Activated effector memory CD4-positive, alpha-beta T cell treated with Interleukin-2 at 50 U/mL for 16 hours (primary cell): ENCODE measurements around the gene PLEKHA5.
A peak's percentile ranks its signal among the peaks of the same experiment; 100 is the strongest.
"Not testable (repeated sequence)": the region's sequence is repeated elsewhere in the genome, so short reads cannot be mapped to it uniquely, and the experiment has no call there.

Experiments
- DNase-seq: peaks from one replicate; pipeline ENCODE4 v3.0.0-alpha.2; 2020

Gene PLEKHA5

GRCh38 chr12:19129486-19130223, at the start of gene PLEKHA5:
Gene PLEKHA5, plus strand, starts transcription at chr12:19129733. Its CDS starts 67 bp downstream, at chr12:19129800.
- DNase-seq = peak; percentile 24

DNA sequence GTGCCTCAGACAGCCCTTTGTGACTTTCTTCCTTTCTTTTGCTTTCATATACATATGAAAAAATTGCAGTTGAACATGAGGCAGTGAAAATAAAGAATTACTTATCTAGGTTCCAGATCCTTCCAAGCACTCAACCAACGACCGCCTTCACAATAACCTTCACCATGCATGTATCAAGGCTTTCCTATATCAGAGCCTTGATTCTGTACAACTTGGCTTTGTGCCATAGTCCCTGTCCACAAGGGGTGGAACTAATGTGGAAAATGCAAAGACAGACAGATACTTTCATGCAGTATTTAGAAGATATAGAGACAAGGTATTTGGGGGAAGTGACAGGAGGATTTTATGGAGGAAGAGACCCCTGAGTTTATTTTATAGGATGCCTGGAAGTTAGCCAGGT, 48.6 kb upstream of the PLEKHA5 start:
- no peak for DNase-seq

DNA sequence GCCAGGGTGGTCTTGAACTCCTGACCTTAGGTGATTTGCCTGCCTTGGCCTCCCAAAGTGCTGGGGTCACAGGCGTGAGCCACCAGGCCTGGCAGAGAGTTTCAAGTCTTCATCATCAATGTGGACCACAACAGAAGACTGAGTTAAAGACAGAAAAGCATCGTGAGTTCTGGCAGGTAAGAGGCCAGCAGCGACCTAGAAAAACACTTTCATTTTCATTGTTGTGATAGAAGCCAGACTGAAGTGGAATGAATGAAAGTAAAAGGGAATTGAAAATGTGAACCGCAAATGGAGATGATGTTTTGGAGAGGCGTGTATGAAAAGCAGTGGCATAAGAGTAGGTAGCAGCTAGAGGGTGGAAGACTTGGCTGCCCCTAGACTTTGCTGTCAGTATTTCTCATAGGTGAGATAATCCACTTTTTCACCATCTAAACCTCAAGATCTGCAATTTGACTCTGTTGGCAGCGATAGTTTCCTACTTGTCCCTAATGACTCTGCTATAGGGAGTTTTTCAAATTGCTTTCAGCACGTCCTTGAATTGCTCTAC, 47.1 kb upstream of the PLEKHA5 start:
- DNase-seq = no peak

DNA sequence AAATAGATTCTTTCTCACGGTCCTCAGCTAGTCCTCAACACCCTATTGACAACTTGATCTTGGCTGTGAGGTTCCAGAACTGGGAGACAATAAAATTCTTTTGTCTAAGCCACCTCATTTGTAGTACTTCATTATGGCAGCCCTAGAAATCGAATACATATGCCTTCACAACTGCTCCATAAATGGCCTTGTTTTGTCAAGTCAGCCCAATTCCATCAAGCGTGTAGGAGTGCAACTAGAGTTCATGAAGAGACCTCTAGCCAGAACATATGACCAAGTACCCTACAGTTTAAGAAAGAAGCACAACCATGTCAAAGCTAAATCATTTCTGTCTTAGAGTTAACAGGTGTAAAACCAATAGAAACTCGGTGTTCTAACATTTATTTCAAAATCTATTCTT, 45.0 kb upstream of the PLEKHA5 start:
- no peak for DNase-seq

DNA sequence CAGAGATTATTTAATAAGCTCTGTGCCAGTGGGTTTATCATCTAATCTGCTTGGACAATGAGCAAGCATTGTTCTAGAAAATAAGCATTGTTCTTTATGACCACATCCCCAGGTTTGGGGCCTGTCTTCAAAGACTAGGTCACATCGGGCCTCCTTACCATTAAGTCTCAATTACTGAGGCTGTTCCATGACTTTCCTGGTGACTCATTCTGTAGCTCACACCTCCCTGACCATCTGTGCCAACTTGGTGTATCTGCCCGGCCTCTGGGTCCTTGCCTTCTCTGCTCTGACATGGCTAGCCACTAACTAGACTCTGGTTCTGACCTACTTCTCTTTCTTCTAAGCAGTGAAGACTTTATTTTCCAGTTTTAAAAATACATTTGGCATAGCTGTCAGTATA, 44.4 kb upstream of the PLEKHA5 start:
- DNase-seq = no peak

- DNase-seq = no peak
Measured at GRCh38 chr12:19088606-19089005, 40.9 kb upstream of the PLEKHA5 start.

DNA sequence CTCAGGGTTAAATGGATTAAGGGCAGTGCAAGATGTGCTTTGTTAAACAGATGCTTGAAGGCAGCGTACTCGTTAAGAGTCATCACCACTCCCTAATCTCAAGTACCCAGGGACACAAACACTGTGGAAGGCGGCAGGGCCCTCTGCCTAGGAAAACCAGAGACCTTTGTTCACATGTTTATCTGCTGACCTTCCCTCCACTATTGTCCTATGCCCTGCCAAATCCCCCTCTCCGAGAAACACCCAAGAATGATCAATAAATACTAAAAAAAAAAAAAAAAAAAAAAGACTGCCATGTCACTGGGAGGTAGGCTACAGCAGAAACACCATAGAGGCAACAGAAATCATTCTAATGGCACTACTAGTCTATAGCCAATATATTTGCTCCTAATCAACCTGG, 37.1 kb upstream of the PLEKHA5 start:
- not testable (repeated sequence) for DNase-seq

- no peak for DNase-seq
Measured at GRCh38 chr12:19093218-19093617, 36.3 kb upstream of the PLEKHA5 start.

DNA sequence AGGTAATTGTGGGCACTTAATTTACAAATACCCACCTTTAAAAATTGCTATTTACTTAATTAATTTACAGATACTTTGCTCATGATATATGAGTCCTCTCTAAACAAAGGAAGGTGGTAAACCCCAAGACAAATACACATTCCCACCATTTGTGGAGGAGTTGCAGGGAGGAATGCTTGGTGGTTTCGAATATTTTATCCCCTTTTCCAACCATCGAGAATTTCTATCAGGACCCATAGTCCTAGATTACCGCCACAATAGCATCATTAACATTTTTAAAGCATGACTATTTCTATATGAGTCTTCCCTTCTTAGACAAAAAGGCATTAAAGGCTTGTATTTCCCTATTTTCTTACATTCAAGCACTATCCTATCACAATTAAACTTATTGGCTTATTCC, 34.2 kb upstream of the PLEKHA5 start:
- no peak for DNase-seq

DNA sequence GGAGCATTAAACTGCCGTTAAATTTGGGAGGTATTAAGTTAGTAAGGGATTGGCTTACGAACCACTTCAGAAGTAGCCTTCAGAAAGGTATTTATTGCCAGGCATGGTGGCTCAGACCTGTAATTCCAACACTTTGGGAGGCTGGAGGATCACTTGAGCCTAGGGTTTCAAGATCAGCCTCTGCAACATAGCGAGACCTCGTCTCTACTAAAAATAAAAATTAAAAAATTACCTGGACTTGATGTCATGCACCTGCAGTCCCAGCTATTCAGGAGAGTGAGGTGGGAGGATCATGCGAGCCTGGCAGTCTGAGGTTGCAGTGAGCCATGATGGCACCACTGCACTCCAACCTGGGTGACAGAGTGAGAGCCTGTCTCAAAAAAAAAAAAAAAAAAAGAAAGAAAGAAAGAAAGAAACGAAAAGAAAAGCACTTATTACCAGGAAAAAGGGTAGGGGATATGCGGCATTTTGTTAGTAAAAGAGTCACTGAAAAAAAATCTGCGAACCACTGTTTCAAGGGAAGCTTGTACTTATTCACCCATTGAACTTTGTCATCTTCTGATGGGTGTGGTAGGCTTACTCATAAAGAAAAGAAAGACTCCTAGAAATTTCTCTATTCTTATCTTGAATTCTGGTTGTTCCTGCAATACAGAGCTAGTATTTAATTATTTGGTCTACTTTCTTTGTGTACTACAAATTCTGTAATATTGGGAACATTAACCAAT, 33.6 kb upstream of the PLEKHA5 start:
- no peak for DNase-seq

- no peak for DNase-seq
Measured at GRCh38 chr12:19105463-19105862, 24.1 kb upstream of the PLEKHA5 start.

DNA sequence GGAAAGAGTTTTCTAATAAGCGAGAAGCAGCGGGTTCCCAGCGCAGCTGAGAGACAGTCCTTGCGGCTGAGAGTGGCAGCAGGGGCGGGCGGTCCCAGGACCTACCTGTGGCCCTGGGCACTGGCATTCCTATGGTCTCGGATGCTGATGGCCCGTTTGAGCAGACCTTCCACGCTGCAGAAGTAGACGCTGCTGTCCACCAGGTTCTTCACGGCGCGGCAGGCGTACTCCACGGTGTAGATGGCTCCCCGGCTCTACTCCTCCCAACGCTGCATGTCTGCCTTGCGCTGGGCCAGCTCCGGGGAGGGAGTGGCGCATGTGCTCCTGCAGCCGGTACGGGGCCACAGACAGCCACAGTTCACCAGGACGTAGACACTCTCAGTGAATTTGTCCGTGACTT, 21.8 kb upstream of the PLEKHA5 start:
- no peak for DNase-seq

DNA sequence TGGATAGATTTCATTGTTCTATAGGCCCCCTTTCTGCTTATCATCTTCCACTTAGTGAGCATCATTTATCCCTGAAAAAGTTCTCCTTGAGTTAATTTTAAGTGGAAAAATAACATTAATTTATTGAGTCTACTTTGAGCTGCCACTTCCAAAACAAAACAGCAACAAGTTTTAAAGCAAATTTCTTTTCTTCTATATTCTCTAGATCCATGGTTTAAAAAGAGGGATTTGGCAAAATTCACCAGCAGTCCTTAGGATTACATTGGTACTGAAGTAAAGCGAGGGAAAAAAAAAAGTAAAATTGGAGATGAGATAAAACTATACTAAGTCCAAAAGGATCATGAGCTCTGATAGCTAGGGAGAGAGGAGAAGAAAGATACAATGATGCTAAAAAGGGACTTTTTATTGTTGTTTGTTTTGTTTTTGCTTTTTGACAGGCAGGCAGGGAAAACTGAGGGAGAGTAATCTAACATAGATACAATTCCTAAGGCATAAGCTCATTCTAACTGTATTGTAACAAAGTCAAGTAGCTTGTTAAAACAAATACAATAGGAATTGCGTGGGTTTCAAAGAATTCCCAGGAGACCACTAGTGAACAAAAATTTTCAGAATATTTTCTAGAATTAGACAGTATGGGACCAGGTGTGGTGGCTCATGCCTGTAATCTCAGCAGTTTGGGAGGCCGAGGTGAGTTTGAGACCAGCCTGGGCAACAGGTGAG, 19.2 kb upstream of the PLEKHA5 start:
- DNase-seq = no peak

- no peak for DNase-seq
Measured at GRCh38 chr12:19113464-19113863, 16.1 kb upstream of the PLEKHA5 start.

- no peak for DNase-seq
Measured at GRCh38 chr12:19115285-19115684, 14.2 kb upstream of the PLEKHA5 start.

- no peak for DNase-seq
Measured at GRCh38 chr12:19119440-19119839, 10.1 kb upstream of the PLEKHA5 start.

DNA sequence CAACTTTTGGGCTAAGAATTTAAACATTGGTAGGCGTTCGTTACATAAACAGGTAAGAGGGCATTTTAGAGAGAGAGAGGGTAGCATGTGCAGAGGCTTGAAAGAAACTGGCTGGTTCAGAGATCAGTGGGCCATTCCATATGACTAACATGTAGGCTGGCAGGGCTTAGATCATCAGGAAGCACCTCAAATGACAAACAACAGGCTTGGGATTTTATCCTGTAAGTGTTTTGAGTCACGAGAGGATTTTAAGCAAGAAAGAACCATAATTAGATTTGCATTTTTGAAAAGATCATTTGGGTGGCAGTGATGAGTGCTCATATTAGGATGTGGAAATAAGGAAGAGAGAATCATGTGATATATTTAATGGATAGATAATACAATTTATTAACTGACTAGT, 8.7 kb upstream of the PLEKHA5 start:
- DNase-seq = no peak

DNA sequence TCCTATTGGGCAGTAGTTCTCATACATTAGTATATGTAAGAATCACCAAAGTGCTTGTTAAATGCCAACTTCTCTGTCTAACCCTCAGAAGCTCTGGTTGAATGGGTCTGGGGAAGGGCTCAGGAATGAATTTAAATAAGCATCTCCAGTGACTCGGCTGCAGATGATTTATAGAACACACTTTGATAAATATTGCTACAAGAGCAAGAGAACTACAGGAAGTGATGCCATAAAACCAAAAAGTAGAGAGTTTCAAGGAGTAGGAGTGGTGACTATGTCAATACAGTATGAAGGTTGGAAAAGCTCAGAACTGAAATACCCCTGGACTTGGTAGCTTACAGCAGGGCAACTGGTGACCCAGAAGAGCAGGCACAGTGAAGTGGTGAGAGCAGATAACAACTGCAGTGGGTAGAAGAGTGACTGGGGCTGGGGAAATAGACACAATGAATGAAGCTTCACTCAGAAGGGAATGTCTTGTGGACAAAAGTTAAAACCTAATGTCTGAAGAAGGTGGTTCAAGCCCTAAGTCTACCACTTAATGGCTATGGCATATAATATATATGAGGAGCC, 8.0 kb upstream of the PLEKHA5 start:
- DNase-seq = no peak

DNA sequence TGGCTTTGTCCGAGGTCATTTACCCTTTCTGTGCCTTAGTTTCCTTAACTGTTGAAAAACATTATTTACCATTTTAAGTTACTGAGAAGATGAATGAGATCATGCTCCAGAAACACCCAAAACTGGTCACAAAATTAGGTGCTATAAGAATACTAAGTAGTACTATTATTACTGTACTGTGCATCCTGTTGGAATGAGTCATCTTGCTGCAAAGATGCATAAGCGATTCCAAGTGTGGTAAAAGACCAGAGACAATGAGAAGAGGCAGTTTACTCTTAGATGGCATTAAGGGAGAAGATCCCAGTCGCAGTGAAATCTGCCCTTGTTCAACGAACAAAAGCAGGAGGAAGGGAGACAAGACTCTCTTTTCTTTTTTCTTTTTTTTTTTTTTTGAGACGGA, 4.2 kb upstream of the PLEKHA5 start:
- no peak for DNase-seq

DNA sequence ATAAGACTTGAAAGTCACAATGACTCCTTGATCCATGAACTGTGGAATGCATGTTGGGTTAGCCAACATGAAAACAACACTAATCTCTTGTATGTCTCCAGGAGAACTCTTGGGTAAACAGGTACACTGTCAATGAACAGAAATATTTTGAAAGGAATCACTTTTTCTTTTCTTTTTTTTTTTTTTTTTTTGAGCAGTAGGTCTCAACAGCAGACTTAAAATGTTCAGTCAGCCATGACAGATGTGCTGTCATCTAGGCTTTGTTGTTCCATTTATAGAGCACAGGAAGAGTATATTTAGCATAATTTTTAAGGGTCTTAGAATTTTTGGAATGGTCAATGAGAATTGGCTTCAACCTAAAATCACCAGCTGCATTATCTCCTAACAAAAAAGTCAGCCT, 2.3 kb upstream of the PLEKHA5 start:
- DNase-seq = no peak

DNA sequence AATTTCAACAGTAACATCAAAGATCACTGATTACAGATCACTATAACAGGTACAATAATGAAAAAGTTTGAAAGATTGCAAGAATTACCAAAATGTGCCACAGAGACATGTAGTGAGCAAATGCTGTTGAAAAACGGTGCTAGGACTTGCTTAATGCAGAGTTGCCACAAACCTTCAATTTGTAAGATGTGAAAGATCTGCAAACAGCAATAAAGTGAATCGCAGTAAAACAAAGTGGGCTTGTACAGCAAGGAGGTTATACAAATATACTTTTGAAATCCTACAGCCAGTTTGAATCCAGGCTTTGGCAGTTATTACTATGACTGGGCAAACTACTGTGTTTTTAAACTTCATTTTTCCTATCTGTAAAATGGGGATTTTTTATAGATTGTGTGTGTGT, 1.0 kb upstream of the PLEKHA5 start:
- DNase-seq = no peak

DNA sequence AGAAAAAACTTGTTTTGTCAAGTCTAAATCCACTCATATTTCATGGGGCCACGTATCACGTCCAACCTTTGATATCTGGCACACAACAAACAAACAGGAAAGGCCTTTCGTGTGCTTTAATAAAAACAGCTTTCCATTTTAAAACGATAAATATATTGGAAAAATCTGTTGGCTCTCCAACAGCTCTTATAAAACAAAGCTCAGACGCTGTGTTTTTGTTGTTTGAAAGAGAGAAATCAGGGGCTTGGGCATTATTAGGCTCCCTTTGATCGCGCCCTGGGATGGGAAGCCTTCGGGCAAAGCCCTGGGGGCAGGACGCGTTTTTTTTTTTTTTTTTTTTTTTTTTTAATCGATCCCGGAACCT, 429 bp upstream of the PLEKHA5 start:
- no peak for DNase-seq
